Measurements from ENCODE around the gene GJB5.
A peak's percentile ranks its signal among the peaks of the same experiment; 100 is the strongest.
"Not testable (repeated sequence)": the region's sequence is repeated elsewhere in the genome, so short reads cannot be mapped to it uniquely, and the experiment has no call there.

The GJB5 gene
- 0 to 0.04 (median 0) reads per million in 17 experiments for total RNA-seq

- DNase-seq, result no peak
Measured at GRCh38 chr1:34754964-34755637, at the start of gene GJB5. GJB5 (plus strand) TSS chr1:34755047; CDS start chr1:34757331, 2,284 bp downstream.

- no peak for DNase-seq
Measured at GRCh38 chr1:34705077-34705476, 49.8 kb upstream of the GJB5 start.

DNA sequence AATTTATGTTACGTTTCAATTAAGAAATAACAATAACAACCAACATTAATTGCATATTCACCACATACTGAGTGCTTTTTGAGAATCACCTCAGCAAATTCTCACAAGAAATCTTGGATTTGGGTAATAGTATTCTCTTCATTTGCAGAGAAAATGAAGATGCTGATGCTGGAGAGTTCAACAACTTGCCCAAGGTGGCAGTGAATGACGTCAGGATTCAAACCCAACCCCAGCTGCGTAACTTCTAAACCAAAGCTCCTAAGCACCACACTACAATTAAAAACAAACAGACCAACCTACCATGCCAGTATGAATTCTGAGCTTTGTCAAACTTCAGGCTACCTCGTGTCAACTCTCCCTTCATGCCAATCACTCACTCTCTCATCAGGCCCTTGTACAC is 46.7 kb upstream of the GJB5 start:
- DNase-seq, result no peak

DNA sequence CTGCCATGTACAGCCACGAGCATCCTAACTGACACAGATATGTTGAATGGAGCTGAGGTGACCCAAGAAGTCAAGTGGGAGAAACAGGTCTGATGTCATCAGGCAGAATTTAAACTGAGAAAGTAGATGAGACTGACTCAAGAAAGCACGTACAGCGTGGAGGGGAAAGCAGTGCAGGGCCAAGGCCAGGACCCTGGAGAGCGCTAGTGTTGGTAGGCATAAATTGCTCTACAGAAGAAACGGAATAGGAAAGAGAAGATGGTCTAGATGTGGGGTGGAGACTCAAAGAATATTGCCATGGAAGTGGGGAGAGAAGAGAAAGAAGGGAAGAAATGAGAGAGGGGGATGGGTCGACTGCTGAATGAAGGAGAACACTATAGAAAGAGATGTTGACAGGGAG is 45.3 kb upstream of the GJB5 start:
- DNase-seq, result peak in 1 of 4 experiments; percentile 8

DNA sequence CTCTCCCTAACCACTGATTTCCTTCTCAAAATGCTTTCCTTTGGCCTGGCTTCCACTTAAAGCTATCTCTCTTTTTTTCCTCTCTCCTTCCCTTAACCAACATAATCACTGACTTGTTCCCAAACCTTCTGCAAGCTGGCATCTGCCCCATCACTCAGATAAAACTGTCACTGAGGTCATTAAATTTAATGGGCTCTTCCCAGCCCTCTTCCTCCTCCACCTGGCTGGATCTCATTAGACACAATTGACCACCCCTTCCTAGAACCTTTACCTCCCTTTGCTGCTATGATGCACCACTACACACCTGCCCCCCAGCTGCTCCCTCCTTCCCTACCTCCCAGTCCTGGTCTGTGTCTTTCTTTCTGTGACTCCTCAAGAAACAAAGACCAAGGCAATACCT is 44.0 kb upstream of the GJB5 start:
- DNase-seq, result no peak

DNA sequence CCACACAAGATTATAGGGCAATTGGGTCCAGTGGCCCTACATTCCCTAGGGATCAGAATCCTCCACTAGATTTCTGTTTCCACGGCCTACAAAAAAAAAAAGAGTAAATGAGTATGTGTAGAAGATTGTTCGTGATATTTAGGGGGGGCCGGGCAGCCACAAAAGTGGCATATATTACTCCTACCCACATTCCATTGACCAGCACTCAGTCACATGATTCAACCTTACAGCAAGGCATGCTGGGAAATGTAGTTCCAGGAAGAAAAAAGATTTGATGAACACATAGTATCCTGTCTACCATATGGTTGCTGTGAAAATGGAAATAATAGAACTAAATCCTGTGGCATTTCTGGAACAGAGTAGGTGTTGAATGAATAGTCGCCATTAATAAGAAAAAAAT is 43.4 kb upstream of the GJB5 start:
- DNase-seq, result no peak

- DNase-seq, result no peak
Measured at GRCh38 chr1:34712007-34712688, 42.7 kb upstream of the GJB5 start.

- DNase-seq, result no peak
Measured at GRCh38 chr1:34713443-34713842, 41.4 kb upstream of the GJB5 start.

- DNase-seq, result no peak
Measured at GRCh38 chr1:34714386-34714785, 40.5 kb upstream of the GJB5 start.

DNA sequence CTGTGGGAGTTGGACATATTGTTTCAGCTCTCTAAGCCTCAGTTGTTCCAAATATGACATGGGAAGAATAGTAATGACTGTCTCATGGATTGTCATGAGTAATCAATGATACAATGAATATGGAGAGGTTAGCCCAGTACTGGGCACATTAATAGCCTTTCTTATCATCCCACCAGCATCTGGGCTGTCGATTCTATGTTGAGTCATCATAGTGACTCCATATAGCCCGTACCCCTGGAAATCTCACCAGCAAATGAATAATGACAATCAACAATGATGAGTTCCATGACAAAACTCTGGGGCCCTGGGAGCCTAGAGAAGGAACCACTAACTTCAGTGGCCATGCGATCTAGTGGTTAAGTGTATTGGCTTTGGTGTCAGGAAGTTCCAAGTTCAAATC is 39.7 kb upstream of the GJB5 start:
- DNase-seq, result no peak

DNA sequence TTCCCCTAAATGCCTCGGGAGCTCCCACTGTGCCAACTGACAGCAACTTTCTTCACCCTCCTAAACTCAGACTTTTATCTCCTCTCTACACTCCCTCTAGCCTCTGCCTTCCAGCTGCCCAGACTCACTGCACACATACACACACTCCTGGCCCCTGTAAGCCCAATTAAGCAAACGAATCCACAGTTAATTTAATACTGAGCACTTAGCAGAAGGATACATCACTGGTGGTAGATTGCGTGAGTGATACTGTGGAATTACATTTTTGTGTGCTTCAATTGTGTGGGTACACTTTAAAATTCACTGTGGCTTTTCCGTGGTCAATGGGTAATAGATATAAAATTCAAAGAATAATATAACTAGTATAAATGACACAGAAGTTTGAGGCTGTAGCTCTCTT is 33.6 kb upstream of the GJB5 start:
- no peak for DNase-seq

DNA sequence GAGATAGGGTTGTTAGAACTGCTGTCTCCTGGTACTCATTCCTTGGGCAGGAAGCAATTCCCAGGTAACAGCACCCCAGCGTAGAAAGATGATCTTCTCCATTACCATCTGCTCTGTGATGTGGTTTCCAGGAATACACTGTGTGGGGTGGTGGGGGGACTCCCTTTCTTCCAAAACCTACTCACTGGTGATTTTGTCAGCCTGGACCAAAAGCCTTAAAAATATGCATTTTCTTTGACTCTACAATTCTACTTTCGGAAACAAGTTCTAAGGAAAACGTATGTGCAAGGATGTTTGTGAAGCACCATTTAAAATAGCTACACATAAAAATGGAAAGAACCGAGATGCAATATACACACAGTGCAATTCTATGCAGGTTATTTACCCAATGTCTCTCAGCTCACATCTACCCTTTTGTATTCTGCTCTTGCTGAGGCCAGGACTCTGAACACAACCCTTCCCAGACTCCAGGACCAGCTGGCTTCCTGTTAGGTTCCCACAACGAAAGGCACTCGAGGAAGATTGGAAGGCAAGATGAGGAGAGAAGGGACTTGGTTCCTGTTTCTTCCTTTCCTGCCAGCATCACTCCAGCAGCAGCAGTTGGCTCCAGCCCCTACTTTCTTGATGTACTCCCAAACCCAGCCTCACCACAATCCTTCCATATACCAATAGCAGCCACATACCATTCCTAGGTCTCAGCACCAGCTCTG is 33.0 kb upstream of the GJB5 start:
- no peak for DNase-seq

DNA sequence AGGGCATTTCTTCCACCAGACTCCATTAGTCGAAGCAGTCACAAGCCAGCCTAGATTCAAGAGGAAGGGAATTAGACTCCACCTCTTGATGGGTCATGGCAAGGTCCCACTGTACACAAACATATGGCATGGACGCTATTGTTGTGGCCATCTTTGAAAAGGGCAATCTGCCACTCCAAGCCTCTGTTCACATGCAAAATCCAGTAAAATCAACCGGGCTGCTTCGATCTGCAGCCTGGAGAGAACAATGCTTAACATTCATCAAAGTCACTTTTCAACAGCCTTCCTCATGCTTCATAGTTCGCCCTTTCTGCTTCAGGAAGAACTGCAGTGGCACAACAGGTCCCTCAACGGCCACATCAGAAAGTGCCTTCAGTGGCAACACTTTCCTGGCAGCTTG is 28.0 kb upstream of the GJB5 start:
- no peak for DNase-seq

- DNase-seq, result no peak
Measured at GRCh38 chr1:34730485-34730884, 24.4 kb upstream of the GJB5 start.

GRCh38 chr1:34732831-34733230 is 22.0 kb upstream of the GJB5 start:
- DNase-seq, result not testable (repeated sequence)

- DNase-seq, result no peak
Measured at GRCh38 chr1:34736692-34737091, 18.2 kb upstream of the GJB5 start.

DNA sequence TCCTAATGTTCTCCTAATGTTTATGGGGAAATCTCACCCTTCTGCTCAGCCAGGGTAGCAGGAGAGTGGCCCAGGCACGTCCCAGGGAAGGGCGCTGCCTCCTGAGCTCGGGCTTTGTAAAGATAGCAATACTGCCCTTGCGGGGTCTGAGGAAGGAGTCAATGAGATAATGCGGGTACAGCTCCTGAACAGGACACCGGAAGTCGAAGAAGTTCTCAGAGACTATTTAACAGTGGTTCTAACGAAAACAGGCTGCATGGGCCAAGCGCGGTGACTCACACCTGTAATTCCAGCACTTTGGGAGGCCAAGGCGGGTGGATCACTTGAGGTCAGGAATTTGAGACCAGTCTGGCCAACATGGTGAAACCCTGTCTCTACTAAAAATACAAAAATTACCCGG is 17.6 kb upstream of the GJB5 start:
- DNase-seq, result not testable (repeated sequence)

DNA sequence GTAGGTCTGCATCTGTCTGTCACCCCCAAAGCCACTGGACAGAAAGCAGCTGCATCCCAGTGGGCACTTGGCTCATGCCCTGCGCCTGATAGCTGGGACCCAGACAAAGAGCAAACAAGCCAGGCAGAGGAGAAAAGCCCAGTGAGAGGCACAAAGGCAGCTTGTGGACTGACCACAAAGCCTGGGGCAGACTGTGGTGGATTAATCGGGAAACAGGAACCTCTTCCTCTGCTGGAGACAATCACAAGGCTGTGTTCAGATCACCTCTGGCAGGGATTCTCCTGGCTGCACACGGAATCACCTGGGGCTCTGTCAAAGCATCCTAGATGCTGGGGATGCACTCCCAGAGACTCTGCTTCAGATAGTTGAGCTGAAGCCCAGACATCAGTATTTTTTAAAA is 15.2 kb upstream of the GJB5 start:
- DNase-seq, result no peak

GRCh38 chr1:34740161-34740868 is 14.5 kb upstream of the GJB5 start:
- no peak for DNase-seq

- peak; percentile 73 to 89 (median 82) for DNase-seq
Measured at GRCh38 chr1:34742667-34743270, 12.1 kb upstream of the GJB5 start.

DNA sequence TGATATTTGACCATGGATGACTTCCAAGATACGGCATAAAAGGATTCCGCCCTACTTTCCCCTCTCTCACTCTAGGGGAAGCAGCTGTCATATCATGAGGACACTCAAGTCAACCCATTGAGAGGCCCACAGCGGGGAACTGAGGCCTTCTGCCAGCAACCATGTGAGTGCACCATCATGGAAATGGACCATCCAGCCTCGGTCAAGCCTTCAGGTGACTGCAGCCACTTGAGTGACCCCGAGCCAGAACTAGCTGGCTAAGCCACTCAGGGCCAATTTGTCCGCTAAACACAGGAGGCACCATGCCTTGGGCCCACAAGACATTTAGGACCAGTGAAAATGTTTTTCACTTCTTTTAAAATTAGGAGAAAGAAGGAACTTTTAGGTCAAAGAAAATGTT is 11.1 kb upstream of the GJB5 start:
- no peak for DNase-seq

DNA sequence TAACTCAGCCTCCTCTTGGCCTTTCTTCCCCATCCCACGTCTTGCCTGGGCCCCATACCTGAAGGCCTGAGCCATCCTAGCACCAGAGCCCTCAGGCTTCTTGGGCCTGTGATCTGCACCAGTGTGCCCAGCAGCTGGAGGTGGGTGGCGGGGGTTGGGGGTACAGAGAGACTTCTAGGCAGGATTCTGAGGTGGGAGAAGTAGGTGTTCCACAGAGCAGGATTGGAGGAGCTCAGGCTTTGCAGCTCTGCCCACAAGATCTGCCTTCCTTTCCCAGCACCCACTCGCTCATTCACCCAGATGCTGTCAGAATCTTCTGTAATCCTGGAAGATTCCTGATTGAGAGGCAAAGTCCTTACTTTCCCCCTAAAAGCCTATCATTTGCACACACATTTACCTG is 10.0 kb upstream of the GJB5 start:
- DNase-seq, result no peak

DNA sequence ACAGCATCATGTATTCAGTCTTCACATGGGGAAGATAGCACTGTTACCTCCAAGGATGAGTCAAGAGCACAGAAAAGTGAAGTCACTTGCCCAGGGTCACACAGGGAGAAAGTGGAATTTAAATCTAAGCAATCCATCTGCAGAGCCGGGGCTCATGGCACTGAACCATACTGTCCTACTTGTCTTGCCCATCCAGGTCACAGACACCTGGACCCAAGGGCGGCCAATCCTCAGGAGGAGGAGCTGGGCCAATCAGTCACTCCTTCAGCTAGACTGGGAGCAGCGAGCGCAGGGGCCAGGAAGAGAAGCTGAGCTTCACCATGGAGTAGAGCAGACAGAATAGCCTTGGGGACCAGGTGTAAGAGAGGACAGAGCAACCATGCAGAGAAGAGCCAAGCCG is 9.2 kb upstream of the GJB5 start:
- DNase-seq, result no peak

Data from suppressor macrophage (primary cell).